Suprapubic skin (tissue), 4 donors: Measurements from ENCODE around the gene SLC37A2. TPM values are rescaled to one million over a fixed set of nuclear protein-coding genes. Genes with fewer than 3 reads are reported as not detected.

ENCODE experiments used
- DNase-seq, 2 donors: peaks; one replicate each; pipeline ENCODE4 v3.0.0-alpha.2; 2019; ENCODE audit warnings: low spot score in 2 of 2
- H3K27ac ChIP-seq: fragments of 200-600 bp; sonication (generic); one replicate; pipeline ENCODE4 v1.5.1; 2019
- H3K27me3 ChIP-seq: fragments of 200-600 bp; sonication (generic); one replicate; pipeline ENCODE4 v1.5.1; 2019
- H3K36me3 ChIP-seq: fragments of 200-600 bp; sonication (generic); one replicate; pipeline ENCODE4 v1.5.1; 2019
- H3K4me1 ChIP-seq: fragments of 200-600 bp; sonication (generic); one replicate; pipeline ENCODE4 v1.5.1; 2019
- H3K4me3 ChIP-seq: fragments of 200-600 bp; sonication (generic); one replicate; pipeline ENCODE4 v1.5.1; 2019; ENCODE audit warnings: mild to moderate bottlenecking
- H3K9me3 ChIP-seq: fragments of 200-600 bp; sonication (generic); one replicate; pipeline ENCODE4 v1.5.1; 2019
- CTCF ChIP-seq, 2 donors: fragments of 200-600 bp in 1 of 2; fragments of 450-650 bp in 1 of 2; sonication (generic) in 1 of 2; IDR thresholded peaks; one replicate each; pipeline ENCODE4 v1.5.1; 2016 to 2019; ENCODE audit warnings: antibody characterized with exemption in 2 of 2, mild to moderate bottlenecking in 1 of 2, moderate library complexity in 1 of 2
- EP300 ChIP-seq: sonication (generic); formaldehyde crosslinking; IDR thresholded peaks from one replicate; pipeline ENCODE4 v1.6.1; 2017; ENCODE audit warnings: antibody characterized with exemption
- POLR2A ChIP-seq, 2 donors: fragments of 450-650 bp; IDR thresholded peaks; one replicate each; pipeline ENCODE4 v1.6.1; 2017; ENCODE audit warnings: antibody characterized with exemption in 2 of 2, mild to moderate bottlenecking in 2 of 2, moderate library complexity in 2 of 2
- POLR2AphosphoS5 ChIP-seq, 3 donors: sonication (generic); formaldehyde crosslinking; IDR thresholded peaks; one replicate each; pipeline ENCODE4 v1.6.1; 2017; ENCODE audit warnings: antibody characterized with exemption in 3 of 3
- WGBS: methylation state at CpG from one replicate; pipeline ENCODE4 v1.1.5; 2018; 5-methylcytosine and 5-hydroxymethylcytosine counted together
- total RNA-seq, 4 donors: library from RNA; depleted of rRNA; stranded (reverse); fragments of >200 nt; gene quantifications; one replicate each; pipeline ENCODE4 v1.1.0, GENCODE V29; 2016

Gene SLC37A2
- total RNA-seq, 4 donors from 2014 or later = 67.3 to 189 (median 119) TPM

DNA sequence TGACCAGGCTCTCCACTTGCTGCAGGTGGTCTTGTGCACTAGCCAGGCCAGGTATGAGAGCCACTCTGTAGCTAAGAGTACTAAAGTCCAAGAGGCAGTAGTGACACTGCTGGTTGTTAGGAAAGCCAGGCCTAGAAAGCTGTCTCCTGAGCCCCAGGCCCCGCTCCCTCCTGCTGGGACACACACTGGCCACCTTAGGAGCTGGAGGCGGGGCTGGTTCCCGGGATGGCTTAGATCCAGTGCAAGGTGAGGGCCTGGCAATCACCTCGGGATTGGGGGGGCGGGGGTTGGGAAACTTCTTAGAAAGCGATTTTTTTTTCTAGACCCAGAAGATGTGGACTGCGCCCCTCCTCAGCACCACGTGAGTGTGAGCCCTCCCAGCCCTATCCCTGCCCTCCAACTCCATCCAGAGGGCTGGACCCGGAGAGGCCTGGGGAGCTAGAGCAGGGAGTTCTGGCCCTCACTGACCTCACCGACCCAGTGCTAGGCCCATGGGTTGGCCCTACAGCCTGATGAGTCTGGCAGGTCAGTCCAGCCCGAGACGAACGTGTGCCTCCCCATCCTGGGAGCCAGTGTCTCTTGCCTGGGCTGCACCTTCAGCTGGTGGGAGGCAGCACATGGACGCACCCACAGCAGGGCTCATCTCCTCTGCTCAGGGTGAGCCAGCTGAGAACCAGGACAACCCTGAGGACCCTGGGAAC is 18.1 kb downstream of the SLC37A2 start:
- no peak overlapping the region for H3K4me3 ChIP-seq
- no peak for DNase-seq
- no peak for TF ChIP-seq EP300
- no peak for TF ChIP-seq POLR2A (IDR thresholded peaks at IDR 0.05)
- TF ChIP-seq POLR2AphosphoS5 (IDR thresholded peaks at IDR 0.05) = no peak
- no peak for TF ChIP-seq CTCF (IDR thresholded peaks at IDR 0.05)
- peaks cover 3% of the 10 kb centered on the region for H3K27me3 ChIP-seq
- no peak overlapping the region for H3K27ac ChIP-seq
- WGBS = 77% methylated on average over 11 of the region's 14 CpGs
- peaks cover 20% of the 10 kb centered on the region for H3K4me1 ChIP-seq
- no peaks in the 10 kb centered on the region for H3K9me3 ChIP-seq
- no peaks in the 10 kb centered on the region for H3K36me3 ChIP-seq

DNA sequence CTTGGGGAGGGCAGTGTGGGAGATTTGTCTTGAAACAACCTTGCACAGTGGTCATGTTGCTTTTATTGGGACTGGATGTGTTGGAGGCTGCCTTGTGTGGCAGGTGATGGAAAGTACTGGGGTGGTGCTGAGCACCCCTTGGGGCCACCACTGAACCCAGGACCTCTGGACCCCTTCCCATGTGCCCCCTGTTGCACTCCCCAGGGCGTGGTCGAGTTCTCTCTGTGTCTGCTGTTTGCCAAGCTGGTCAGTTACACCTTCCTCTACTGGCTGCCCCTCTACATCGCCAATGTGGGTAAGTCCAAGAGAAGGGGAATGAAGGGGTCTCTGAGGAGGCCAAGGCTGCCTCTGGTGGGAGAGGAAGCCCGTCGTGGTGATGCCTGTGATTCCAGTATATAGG is 18.9 kb downstream of the SLC37A2 start:
- Histone ChIP-seq H3K27ac (no peak overlapping the region), H3K27me3 (peaks cover 3% of the 10 kb centered on the region), H3K4me3 (no peak overlapping the region), H3K4me1 (peaks cover 17% of the 10 kb centered on the region), H3K36me3 (no peaks in the 10 kb centered on the region), H3K9me3 (no peaks in the 10 kb centered on the region)
- TF ChIP-seq EP300 = no peak
- TF ChIP-seq POLR2A (IDR thresholded peaks at IDR 0.05) = no peak
- no peak for TF ChIP-seq POLR2AphosphoS5 (IDR thresholded peaks at IDR 0.05)
- TF ChIP-seq CTCF (IDR thresholded peaks at IDR 0.05) = no peak
- DNase-seq = no peak
- 85% methylated on average over 4 of the region's 5 CpGs for WGBS

DNA sequence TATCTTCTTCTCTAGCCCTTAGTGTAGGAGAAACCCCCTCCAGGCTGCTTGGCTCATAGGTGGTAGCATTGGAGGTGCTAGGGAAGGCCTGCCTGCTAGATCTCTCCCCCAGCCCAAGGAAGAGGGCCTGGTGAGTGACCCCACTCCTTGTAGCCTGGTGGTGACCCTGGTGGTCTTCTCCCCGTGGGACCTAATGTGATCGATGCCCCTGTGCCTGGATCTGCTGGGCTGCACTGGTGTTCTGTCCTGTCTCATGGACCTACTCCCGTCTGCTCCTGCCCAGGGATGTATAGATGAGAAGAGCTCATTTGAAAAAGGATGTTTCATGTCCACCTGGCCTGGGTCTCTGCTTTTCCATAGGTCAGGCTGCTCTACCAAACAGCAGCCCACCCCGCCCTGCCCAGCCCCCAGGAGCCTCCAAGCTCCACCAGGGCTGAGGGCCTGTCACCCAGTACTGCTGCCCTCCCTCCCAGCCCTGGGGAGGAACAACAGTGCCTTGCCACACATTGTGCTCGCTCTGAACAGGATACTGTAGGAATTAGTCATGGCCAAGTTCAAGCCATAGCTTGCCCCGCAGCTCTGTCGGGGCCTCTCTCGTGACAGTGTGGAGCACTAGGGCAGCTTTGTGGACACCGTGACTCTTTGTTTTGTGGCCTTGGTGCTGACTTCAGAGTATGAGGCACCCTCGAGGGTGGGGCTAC is 19.7 kb downstream of the SLC37A2 start:
- Histone ChIP-seq H3K36me3 (no peaks in the 10 kb centered on the region), H3K4me3 (no peak overlapping the region), H3K4me1 (peaks cover 17% of the 10 kb centered on the region), H3K27ac (peak overlapping the region; percentile 49), H3K27me3 (peaks cover 3% of the 10 kb centered on the region), H3K9me3 (no peaks in the 10 kb centered on the region)
- no peak for DNase-seq
- TF ChIP-seq EP300 = no peak
- TF ChIP-seq CTCF (IDR thresholded peaks at IDR 0.05) = no peak
- TF ChIP-seq POLR2AphosphoS5 (IDR thresholded peaks at IDR 0.05) = no peak
- no peak for TF ChIP-seq POLR2A (IDR thresholded peaks at IDR 0.05)
- WGBS = no CpG with 5 or more reads among the region's 10 CpGs

- Histone ChIP-seq H3K4me1 (peaks cover 17% of the 10 kb centered on the region), H3K9me3 (no peaks in the 10 kb centered on the region), H3K27me3 (peaks cover 3% of the 10 kb centered on the region), H3K27ac (peak overlapping the region; percentile 49), H3K36me3 (no peaks in the 10 kb centered on the region), H3K4me3 (no peak overlapping the region)
- TF ChIP-seq POLR2AphosphoS5 (IDR thresholded peaks at IDR 0.05) (no peak), EP300 (no peak), POLR2A (IDR thresholded peaks at IDR 0.05) (no peak), CTCF (IDR thresholded peaks at IDR 0.05) (no peak)
- 73% methylated on average over 8 of the region's 11 CpGs for WGBS
- DNase-seq = no peak
These were observed 20.4 kb downstream of the SLC37A2 start for GRCh38 chr11:125083312-125084056.

DNA sequence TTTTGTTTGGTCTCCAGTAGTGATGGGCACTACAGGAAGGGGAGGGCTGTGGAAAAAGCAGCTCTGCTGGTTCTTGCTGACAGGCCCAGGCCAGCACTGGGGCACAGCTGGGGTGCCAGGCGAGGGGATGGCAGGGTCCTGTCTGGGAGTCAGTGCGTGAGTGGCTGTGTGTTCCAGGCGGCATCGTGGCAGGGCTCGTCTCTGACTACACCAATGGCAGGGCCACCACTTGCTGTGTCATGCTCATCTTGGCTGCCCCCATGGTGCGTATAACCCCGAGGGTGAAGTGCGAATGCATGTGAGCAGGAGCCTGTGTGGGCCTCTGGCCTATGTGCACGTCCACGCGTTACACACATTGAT is 20.9 kb downstream of the SLC37A2 start:
- Histone ChIP-seq H3K27ac (no peak overlapping the region), H3K36me3 (no peaks in the 10 kb centered on the region), H3K4me1 (peaks cover 17% of the 10 kb centered on the region), H3K4me3 (no peak overlapping the region), H3K27me3 (peaks cover 3% of the 10 kb centered on the region), H3K9me3 (no peaks in the 10 kb centered on the region)
- TF ChIP-seq POLR2AphosphoS5 (IDR thresholded peaks at IDR 0.05) = no peak
- TF ChIP-seq EP300 = no peak
- no peak for TF ChIP-seq POLR2A (IDR thresholded peaks at IDR 0.05)
- no peak for TF ChIP-seq CTCF (IDR thresholded peaks at IDR 0.05)
- DNase-seq = no peak
- WGBS = 88% methylated on average over 11 of the region's 11 CpGs
